Jurkat, Clone E6-1 (cell line): Measurements from ENCODE around the gene HDAC4.

Source experiments
- DNase-seq: peaks from one replicate; pipeline ENCODE4 v3.0.0-alpha.2; 2011; ENCODE audit warnings: low read depth, low spot score
- H3K4me3 ChIP-seq: 2 replicates; pipeline ENCODE4 v1.5.1; 2011; ENCODE audit warnings: mild to moderate bottlenecking, low read length, control low read depth, moderate library complexity

The HDAC4 gene

DNA sequence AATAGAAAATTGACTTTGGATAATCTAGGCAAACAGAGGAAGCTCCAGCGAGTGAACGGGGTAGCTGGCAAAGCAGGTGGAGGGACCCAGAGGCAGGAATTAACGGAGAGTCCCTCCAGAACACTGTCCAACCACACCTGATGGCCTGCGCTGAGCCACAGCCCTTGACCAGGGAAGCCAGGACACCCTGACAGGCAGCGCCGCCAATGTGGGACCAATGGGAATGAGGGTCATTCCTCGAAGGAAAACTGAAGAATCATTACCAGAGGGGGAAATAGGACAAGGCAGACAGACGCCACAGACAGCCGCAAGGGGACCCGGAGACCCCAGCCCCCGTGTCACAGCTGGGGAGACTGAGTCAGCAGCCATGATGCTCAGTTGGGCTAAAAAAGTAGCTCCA lies 40.8 kb downstream of the HDAC4 start:
- no peak overlapping the region for H3K4me3 ChIP-seq
- DNase-seq: no peak

DNA sequence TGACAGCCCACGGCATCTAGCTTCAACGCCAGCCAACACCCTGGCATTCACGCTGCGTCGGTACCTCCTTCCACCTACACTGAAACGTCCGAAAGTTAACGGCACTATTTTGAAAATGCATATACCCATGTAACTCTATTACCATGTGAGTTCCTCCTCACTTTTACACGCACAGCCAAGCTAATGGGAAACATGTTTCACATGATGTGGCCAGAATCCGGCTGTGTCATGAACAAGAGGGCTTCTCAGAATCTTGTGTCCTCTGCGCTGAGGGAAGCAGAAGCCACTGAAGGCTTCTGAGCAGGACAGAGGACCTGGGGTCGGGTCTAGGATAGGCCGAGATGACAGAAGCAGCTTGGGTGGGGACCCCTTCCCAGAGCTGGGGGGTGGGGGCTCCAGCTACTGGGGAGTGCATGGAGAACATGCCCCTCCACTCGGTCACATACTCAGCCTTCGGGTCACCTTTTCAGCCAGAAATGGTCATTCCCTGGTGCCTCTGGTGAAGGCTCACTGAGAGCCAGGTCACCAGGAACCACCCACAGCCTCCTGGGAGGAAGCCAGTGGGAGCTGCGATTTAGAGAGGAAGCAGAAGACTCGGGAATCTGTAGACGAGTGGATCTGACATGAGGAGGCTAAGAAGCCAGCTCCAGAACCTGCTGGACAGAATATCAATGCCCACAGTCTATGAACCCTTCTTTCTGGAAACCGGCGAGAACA lies 41.5 kb downstream of the HDAC4 start:
- DNase-seq: no peak
- no peak overlapping the region for H3K4me3 ChIP-seq

DNA sequence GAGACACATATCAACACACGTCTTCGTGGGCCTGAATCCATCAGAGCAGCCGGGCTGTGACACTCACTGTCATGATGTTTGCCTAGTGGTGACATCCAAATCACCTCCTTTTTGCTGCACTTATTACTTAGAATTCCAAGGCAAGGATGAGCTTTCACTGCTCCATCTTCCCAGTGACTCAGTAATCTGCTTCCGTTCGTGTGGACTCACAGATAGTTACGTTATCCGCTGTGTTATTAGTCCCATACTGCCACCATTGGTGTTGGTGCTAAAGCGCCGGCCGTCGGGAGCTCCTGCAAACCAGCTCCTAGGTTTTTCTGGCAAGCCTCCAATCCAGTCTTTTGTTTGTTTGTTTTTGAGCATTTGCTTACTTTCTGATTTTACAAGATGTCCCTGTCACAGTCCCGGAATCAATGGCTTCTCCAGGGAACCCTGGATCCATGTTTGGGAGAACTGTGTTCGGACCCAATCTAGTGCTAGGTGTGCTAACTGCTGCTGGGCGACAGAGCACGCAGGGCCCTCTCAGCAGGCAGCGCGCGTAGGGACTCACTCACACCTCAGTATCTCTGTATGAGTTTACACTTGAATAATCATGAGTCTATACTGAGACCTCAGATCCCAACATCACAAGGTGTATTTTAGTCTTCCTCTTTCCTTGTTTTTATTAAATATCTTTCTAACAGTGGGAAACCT lies 42.6 kb downstream of the HDAC4 start:
- no peak overlapping the region for H3K4me3 ChIP-seq
- DNase-seq: no peak

DNA sequence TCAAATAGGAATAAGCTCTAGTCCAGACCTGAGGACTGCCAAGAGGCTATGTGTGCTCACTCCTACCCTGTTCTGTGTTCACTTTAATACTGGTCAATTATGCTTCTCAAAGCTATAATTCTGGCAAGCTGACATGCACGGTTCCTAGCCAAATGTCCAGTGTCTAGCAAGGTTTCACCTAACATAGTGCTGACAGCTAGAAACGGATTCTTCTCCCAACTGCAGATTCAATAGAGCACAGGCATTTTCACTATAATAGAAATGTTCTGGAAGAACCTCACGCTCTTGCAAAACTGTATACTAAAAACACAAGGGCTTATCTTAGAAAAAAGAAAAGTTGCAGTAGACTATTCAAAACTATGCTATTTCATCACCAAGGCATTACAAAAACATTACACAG lies 45.1 kb downstream of the HDAC4 start:
- H3K4me3 ChIP-seq: no peak overlapping the region
- DNase-seq: no peak

DNA sequence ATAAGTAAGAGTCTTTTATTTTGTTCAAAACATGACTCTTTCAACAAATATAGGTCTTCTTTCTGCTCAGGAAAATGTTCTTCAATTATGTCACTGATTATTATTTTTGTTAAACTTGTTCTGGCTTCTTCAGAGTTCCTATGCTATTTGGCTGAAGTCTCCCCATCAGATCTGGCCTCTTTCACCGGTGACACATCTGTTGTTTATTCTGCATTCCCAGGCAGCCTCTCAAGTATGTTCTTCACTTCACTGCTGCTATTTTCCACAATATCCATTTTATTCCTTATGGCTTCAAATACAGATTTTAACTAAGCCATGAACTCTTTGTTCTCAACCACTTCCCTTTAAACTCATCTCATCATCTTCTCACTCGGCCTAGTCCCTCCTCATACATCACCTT lies 45.7 kb downstream of the HDAC4 start:
- DNase-seq: no peak
- H3K4me3 ChIP-seq: no peak overlapping the region

DNA sequence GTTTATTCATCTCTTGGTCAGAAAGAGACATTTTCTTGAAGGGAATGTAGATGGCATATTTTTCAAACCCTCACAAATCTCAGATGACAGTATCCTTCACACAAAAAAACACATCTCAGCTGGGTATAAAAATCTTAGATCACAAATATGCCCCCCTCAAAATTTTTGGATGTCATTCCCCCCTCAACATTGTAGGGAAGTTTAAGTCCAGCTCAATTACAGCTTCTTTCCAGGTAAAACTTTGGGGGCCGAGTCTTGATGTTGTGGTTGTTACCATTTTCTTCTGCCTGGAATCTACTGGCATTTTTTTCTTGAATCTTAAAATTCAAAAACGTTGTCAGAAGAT lies 46.1 kb downstream of the HDAC4 start:
- no peak overlapping the region for H3K4me3 ChIP-seq
- no peak for DNase-seq

DNA sequence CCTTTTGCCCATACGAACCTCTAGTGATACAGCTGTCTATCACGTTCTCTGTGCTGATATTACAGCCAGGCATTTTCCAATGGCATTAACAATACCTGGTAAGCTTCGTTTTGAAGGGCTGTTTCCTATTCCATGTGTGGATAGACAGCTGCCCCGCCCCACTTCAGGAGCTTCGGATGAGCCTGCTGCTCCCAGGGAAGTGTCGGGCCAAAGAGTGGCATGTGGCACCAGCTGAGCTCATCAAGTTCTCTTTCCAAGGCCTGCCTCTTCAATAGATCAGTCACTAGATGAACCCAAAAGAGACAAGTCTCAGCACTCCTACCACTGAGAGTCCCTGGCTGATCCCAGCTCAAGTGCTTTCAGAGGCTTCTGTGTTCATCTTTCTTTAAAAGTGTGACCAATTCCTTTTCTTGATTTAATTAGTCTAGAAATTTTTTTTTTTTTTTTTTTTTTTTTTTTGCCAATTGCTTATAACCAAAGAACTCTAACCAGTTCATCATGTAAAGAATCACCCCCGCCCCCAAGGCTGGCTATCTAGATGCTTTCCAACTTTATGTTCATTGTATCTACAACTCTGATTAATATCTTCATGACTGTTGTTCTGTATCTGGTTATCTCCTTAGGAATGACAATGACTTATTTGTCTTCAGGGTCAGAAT lies 46.6 kb downstream of the HDAC4 start:
- H3K4me3 ChIP-seq: no peak overlapping the region
- DNase-seq: no peak

DNA sequence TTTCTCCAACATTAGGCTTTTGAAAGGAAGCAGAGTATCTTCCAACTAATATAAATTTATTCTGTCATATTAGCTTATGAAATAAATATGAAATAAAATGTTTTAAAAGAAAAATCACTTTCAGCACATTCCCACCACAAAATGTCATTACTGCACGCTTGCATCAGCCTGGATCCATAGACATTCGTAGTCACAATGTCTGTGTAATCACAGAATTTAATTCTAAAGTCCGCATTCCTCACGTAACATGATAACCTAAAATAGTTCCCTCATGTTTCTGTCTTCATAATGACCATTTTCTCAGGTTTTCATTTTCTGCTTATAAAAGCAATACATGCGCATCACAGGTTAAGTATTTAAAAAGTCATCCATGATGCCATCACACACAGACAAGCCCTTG lies 47.1 kb downstream of the HDAC4 start:
- DNase-seq: no peak
- H3K4me3 ChIP-seq: no peak overlapping the region

DNA sequence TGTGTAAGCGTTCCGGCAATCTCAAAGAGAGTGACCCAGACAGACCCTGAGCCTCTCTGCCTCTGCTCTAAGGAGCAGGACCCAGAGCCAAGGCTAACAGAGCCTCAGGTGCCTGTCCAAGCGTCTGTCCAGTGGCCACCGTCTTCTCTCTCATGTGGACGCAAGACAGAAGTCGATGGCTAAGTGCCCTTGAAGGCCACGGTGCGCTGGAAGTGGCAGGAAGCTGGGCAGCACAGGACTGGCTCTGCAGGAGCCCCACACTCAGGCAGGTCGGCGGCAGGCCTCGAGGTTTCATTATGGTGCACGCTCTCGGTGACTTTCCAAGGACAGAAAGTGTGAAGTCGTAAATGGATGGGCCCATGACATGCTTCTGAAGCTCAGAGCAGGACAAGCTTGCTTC lies 49.1 kb downstream of the HDAC4 start:
- no peak for DNase-seq
- no peak overlapping the region for H3K4me3 ChIP-seq

DNA sequence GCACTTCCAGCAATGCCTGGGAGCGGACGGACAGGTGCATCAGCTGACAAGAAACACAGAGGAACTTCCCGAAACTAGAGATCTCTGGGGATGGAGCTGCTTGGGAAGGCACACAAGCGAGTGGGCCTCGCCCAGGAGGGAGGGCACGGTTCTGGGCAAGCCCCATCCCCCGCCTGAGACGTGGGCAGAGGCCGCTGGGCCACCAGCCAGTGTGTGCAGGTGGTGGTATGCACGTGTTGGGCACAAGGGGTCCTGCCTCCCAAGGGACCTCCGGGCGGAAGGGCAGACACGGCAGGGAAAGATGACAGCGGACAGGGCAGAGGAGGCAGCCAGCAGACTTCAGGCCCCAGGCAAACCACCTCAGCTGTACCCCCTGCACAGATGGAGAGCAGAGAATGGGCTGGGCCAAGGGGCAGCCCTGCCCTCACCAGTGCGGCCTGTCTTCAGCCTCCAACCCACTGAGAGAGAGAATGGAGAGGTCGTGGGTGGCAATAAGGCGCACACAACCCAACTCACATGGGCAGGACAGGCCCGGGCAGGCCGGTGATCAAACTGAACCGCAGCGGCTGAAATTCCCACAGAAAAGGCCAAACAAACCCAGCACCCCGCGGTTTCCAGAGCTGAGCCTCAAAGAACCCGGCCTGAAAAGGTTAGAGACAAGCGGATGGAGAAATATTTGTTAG lies 51.2 kb downstream of the HDAC4 start:
- H3K4me3 ChIP-seq: no peak overlapping the region
- no peak for DNase-seq

DNA sequence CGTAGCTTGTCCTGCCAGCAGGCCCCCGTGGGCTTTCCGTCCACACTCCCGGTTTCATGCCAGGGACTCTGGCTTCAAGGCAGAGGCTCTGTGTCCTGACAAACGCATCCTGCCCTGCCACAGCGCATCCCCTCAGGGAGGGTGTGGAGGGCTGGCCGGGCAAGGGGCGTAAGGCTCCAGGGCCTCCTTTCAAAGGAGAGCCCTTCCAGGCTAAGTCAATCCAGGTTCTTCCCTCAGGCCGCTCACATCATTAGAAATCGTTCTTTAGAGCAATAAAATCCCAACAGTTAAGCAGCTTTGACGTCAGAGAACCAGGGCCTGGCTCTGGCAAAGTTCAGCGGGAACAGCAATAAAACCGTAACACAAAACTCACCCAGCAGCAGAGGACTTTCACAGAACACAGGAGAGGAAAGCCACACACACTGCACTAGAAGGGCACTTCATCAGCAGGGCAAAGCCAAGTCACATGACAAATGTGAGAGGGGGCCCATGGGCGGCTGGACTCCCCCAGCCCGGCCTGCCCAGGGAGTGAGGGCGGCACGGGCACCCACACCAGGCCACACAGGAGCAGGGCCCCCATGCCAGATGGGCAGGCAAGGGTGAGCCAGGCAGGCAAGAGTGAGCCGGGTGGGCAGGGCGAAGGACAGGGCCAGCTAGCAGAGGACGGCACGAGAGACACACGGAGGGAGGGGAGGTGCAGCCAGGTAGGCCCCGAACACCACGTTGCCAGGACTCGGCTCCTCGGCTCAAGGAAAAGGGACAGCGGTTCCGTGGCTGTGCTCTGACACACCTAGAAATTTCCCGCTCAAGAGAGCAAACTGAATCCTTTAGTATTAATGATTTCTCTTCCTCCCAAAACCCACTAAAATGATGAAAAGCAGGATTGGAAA lies 52.0 kb downstream of the HDAC4 start:
- no peak overlapping the region for H3K4me3 ChIP-seq
- no peak for DNase-seq

DNA sequence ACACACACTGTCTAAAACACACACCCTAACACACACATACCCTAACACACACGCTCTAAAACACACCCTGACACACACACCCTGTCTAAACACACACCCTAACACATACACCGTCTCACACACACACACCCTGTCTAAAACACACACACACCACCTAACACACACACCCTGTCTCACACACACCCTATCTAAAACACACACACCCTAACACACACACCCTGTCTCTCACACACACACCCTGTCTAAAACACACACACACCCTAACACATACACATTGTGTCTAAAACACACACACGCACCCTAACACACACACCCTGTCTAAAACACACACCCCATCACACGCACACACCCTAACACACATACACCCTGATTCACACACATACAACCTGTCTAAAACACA lies 54.1 kb downstream of the HDAC4 start:
- DNase-seq: no peak
- no peak overlapping the region for H3K4me3 ChIP-seq

DNA sequence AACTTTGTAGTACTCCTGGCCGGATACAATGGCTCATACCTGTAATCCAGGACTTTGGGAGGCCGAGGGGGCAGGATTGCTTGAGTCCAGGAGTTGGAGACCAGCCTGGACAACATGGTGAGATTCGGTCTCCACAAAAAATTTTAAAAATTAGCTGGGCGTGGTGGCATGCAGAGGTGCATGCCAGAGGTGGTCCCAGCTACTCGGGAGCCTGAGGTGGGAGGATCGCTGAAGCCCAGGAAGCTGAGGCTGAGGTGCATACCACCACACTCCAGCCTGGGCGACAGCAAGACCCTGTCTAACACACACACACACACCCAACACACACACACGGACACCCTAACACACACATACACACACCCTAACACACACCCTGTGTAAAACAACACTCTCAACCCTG lies 55.6 kb downstream of the HDAC4 start:
- DNase-seq: no peak
- H3K4me3 ChIP-seq: no peak overlapping the region

DNA sequence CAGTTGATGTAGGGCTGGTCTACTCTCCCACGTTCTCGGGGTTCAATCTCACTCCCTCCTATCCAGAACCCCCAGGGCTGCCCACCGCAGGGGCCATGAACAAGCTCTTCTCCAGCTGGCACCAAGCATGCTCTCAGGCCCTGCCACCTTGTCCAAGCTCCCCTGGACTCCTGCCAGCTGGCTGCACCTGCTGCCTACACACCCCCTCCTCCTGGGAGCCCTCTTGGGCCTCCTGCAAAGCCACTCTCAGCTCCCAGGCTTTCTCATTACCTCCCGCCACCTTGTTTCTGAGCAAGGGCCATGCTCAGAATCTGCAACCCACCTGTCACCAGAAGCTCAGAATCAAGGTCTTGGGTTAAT lies 56.0 kb downstream of the HDAC4 start:
- no peak overlapping the region for H3K4me3 ChIP-seq

DNA sequence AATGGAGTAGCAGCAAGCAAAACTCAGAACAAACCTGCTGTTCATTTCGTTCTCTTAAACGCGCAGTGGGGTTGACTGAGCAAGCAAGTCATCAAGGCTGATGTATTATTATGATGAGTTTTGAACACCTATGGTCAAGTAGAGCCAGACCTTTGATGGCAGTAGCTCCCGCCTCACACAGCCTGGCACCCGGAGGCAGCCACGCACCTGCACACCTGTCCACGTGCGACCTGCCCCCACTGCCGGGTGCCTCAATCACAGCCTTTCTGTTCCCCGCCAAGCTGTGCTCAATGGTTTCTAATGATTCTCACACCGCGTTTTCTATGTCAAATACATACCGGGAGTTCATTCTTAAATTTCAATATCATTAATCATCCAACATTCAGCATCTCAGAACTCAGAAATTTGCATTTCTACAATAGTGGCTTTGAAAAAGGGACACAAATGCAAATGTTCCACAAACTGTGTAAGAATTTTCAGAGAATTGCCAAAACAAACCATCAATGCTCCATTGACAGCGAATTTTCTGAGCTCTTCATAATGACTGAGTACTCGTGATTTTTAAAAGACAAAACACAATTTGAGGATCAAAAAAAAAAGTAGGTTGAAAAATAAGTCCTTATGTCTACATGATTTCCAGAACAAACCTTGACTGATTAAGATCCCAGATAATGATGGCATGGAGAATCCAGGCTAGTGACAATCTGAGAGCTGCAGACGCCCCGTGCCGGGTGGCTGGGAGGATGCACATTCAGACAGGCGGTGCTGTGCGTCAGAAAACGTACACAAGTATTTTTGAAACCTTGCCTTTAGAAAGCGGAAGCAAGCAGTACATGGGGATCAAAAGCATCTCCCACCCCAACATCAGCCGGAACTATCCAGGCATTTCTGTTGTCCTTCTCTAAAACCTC lies 56.6 kb downstream of the HDAC4 start:
- no peak overlapping the region for H3K4me3 ChIP-seq
- no peak for DNase-seq

More for the DNA sequence above, 56.0 kb downstream of the HDAC4 start:
- no peak for DNase-seq

DNA sequence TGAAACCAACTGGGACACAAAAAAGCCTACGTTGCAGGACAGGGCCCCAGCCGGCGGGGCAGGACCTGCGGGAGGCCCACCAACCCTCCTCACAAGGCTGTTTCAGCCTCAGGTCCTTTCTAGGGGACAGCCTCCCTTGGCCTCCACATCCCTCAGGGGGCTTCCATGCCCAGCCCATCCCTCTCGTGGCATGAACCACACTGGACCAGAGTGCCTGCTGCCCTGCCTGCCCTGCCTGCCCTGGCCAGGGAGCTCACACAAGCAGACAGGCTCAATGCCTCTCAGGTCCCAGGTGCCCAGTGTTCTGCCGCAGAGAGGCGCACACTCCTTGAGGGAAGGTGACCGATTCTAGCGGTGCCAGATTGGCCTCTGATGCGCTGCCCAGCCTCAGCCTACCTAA lies 57.4 kb downstream of the HDAC4 start:
- no peak overlapping the region for H3K4me3 ChIP-seq
- DNase-seq: no peak

DNA sequence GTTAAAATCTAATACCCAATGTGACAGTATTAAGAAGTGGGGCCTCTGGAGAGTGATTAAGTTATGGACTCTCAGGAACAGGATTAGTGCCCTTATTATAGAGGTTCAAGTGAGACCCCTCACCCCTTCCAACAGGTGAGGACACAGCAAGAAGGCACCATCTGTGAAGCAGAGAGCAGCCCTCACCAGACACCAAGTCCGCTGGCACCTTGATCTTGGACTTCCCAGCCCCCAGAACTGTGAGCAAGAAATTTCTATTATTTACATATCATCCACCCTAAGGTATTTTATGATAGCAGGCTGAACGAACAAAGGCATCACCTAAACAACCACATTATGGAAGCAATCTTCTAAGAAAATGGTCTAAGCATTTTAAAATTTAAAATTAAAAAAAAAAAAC lies 59.0 kb downstream of the HDAC4 start:
- no peak for DNase-seq

DNA sequence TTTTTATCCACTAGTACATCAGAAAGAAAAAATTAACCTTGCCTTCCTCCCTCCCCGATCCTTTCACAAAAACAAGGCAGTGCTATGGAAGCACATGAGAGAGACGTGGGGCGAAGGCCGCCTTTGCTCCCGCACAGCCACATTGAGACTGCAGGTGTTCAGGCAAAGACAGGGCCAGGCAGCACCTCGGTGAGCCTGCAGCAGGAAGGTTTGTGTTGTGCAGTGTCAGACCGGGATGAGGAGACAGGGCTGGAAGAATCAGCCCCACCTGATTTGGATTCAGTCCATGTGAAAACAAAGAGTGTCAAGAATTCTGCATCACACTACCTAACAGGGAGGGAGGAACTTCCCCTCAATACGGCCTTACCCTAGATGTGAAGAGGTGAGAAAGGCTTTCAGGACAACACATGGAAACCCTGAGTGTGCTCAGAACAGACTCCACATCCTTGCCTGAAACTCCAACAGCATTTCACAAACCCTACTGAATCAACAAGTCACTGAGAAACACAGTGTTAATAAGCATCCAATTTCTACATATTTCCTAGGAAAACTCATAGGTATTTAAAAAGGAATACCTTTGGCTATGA lies 59.6 kb downstream of the HDAC4 start:
- no peak for DNase-seq
- H3K4me3 ChIP-seq: no peak overlapping the region

More for the DNA sequence above, 59.0 kb downstream of the HDAC4 start:
- H3K4me3 ChIP-seq: no peak overlapping the region
